ENCODE data around the gene TREX2. TPM values are rescaled to one million over a fixed set of nuclear protein-coding genes. Genes with fewer than 3 reads are reported as not detected.

TREX2 gene
- total and polyA plus RNA-seq, 10 of the 15 experiments (the other 5 are each of a cell fraction or from before 2014, with no cell fraction given) = 0.09 to 0.97 (median 0.60) TPM; not detected in 3

GRCh38 chrX:153454901-153455550, 9.2 kb upstream of the TREX2 start:
- BruUV-seq (replicated peaks) = no TSS peak
- Histone ChIP-seq H3K9ac (ENCODE audit: control insufficient read depth, insufficient read depth, low read length) (no peak overlapping the region), H3K4me2 (ENCODE audit: control insufficient read depth, insufficient read depth) (no peak overlapping the region), H2AFZ (ENCODE audit: control insufficient read depth, low read depth, low read length) (no peak overlapping the region), H3K79me2 (ENCODE audit: control insufficient read depth, insufficient read depth, low read length) (no peaks in the 10 kb centered on the region), H3K4me1 (ENCODE audit: control insufficient read depth, insufficient read depth, low read length) (no peaks in the 10 kb centered on the region), H4K20me1 (ENCODE audit: control insufficient read depth, insufficient read depth) (no peaks in the 10 kb centered on the region), H3K27me3 (replicated peaks in 1 of 2; ENCODE audit: control insufficient read depth in 2 of 2, insufficient read depth in 2 of 2, low read length in 1 of 2) (no peaks in the 10 kb centered on the region), H3K9me3 (replicated peaks; ENCODE audit: control insufficient read depth, insufficient read depth, low read length) (no peaks in the 10 kb centered on the region), H3K36me3 (ENCODE audit: control insufficient read depth in 2 of 2, insufficient read depth in 2 of 2, low read length in 1 of 2) (peaks cover 0 to 2% of the 10 kb centered on the region in 2 experiments; a peak in 2 of 4 replicates), H3K4me3 (no peak overlapping the region), H3K27ac (ENCODE audit: control insufficient read depth, insufficient read depth) (no peak overlapping the region)
- POLR2A ChIA-PET = no interaction called here
- TF ChIP-seq ATF7 (IDR thresholded peaks at IDR 0.05; ENCODE audit: low read depth) (no peak), FOXM1 (IDR thresholded peaks at IDR 0.05; ENCODE audit: low read depth, low read length) (no peak), FOS (IDR thresholded peaks at IDR 0.05; ENCODE audit: borderline replicate concordance, extremely low read depth, insufficient read length) (no peak), EP300 (IDR thresholded peaks at IDR 0.05; ENCODE audit: borderline replicate concordance in 1 of 2, control insufficient read depth in 1 of 2, low read depth in 2 of 2, low read length in 2 of 2) (no peak), TARDBP (IDR thresholded peaks at IDR 0.05; ENCODE audit: borderline replicate concordance) (no peak), EED (IDR thresholded peaks at IDR 0.05; ENCODE audit: low read depth) (no peak), RAD51 (IDR thresholded peaks at IDR 0.05) (no peak), POLR2A (IDR thresholded peaks at IDR 0.05; ENCODE audit: low read depth, low read length) (no peak)
- TF ChIP-seq, protein P1, sequence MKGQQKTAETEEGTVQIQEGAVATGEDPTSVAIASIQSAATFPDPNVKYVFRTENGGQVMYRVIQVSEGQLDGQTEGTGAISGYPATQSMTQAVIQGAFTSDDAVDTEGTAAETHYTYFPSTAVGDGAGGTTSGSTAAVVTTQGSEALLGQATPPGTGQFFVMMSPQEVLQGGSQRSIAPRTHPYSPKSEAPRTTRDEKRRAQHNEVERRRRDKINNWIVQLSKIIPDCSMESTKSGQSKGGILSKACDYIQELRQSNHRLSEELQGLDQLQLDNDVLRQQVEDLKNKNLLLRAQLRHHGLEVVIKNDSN (IDR thresholded peaks at IDR 0.05; ENCODE audit: borderline replicate concordance, extremely low read length, insufficient read depth, low read depth, low read length) = no peak
- SMC1A ChIA-PET (ENCODE audit: uncharacterized antibody, unreplicated experiment) = no interaction called here
- FAIRE-seq = no peak
- no peak for DNase-seq (ENCODE audit: low read depth, low spot score)
- in situ Hi-C loops (cut with MboI) = no loop called here
- intact Hi-C loops (cut with micrococcal nuclease; ENCODE audit: unreplicated experiment) = no loop called here
- WGBS (ENCODE audit: insufficient coverage, insufficient replicate concordance, low lambda C conversion rate, missing lambda C conversion rate) = 84% methylated on average over 15 of the region's 16 CpGs
- ATAC-seq = no peak
- CTCF ChIA-PET = no interaction called here
- RAD21 ChIA-PET (ENCODE audit: unreplicated experiment) = no interaction called here
